CD4-positive, alpha-beta T cell treated with Interleukin-4 for 1 hour (primary cell): ENCODE measurements around the gene LAMB1.

Experiments used
- DNase-seq, 2 donors: peaks; one replicate each; pipeline ENCODE4 v3.0.0-alpha.2; 2020 to 2022

The LAMB1 gene

GRCh38 chr7:107998150-107998549 lies 4.8 kb downstream of the LAMB1 start:
- no peak for DNase-seq

GRCh38 chr7:107996072-107996882 lies 6.7 kb downstream of the LAMB1 start:
- DNase-seq: no peak

- no peak for DNase-seq
These were observed 7.5 kb downstream of the LAMB1 start for GRCh38 chr7:107995184-107996071.

- DNase-seq: no peak
These were observed 8.4 kb downstream of the LAMB1 start for GRCh38 chr7:107994421-107995030.

GRCh38 chr7:107993891-107994291 lies 9.1 kb downstream of the LAMB1 start:
- no peak for DNase-seq

GRCh38 chr7:107989618-107990373 lies 13.2 kb downstream of the LAMB1 start:
- no peak for DNase-seq

GRCh38 chr7:107982918-107983389 lies 20.0 kb downstream of the LAMB1 start:
- no peak for DNase-seq

- no peak for DNase-seq
These were observed 20.7 kb downstream of the LAMB1 start for GRCh38 chr7:107982042-107982840.

GRCh38 chr7:107981466-107981865 lies 21.5 kb downstream of the LAMB1 start:
- DNase-seq: no peak

- no peak for DNase-seq
These were observed 22.2 kb downstream of the LAMB1 start for GRCh38 chr7:107980671-107981190.

- DNase-seq: no peak
These were observed 22.8 kb downstream of the LAMB1 start for GRCh38 chr7:107980171-107980570.

GRCh38 chr7:107978815-107979408 lies 24.0 kb downstream of the LAMB1 start:
- no peak for DNase-seq

- DNase-seq: no peak
These were observed 25.9 kb downstream of the LAMB1 start for GRCh38 chr7:107977048-107977447.

- no peak for DNase-seq
These were observed 26.3 kb downstream of the LAMB1 start for GRCh38 chr7:107976620-107977019.

- no peak for DNase-seq
These were observed 27.5 kb downstream of the LAMB1 start for GRCh38 chr7:107975394-107976013.

- no peak for DNase-seq
These were observed 29.1 kb downstream of the LAMB1 start for GRCh38 chr7:107973861-107974260.

- DNase-seq: no peak
These were observed 30.0 kb downstream of the LAMB1 start for GRCh38 chr7:107972941-107973376.

GRCh38 chr7:107972075-107972482 lies 30.9 kb downstream of the LAMB1 start:
- no peak for DNase-seq

- DNase-seq: no peak
These were observed 31.3 kb downstream of the LAMB1 start for GRCh38 chr7:107971613-107972012.

- no peak for DNase-seq
These were observed 31.9 kb downstream of the LAMB1 start for GRCh38 chr7:107971100-107971499.
